ENCODE data around the gene NACC2.

NACC2 gene

DNA sequence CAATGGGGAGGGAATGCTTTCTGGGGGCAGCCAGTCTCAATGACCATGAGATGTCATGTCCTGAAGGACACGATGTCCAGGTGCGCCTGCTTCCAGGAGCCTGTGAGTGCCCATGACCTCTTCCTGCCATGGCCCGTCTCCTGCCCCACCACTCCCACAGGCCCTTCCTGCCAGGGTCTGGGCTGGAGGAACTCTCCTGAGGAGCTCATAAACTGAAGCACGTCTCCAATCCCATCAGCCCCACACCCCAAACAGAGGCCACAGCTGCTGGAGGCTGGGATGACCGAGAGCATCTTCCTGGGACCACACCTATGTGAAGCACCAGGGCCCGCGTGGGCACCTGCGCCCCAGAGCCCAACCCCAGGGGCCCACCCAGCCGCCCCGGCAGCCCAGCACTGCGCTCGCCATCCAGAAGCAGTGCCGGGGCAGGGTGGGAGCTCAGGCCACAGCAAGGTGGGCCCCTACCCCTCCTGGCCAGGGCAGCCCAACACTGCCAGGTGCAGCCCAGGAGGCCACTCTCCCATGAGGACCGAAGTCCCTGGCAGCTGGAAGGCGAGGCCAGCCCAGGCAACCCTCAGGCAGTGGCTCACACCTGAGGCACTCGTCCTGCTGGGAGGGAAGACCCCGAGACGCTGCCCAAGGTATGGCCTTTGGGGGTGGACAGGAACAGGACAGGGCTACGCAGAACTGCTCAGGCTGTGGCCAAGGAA lies 80.0 kb downstream of the NACC2 start:
- H3K27ac ChIP-seq (ENCODE audit: low read depth, low read length) = no peak overlapping the region
- no peaks in the 10 kb centered on the region for H3K27me3 ChIP-seq (ENCODE audit: control insufficient read depth, insufficient read depth, low read length)
- H3K9ac ChIP-seq (ENCODE audit: low read length) = no peak overlapping the region
- H3K4me3 ChIP-seq (ENCODE audit: low read depth, low read length) = no peak overlapping the region
- H3K4me1 ChIP-seq (ENCODE audit: control insufficient read depth, insufficient read depth, low read length) = peaks cover 32% of the 10 kb centered on the region
- no peaks in the 10 kb centered on the region for H3K36me3 ChIP-seq (ENCODE audit: control insufficient read depth, insufficient read depth, low read length)
- no peaks in the 10 kb centered on the region for H3K9me3 ChIP-seq (ENCODE audit: control insufficient read depth, insufficient read depth, low read depth, low read length)

DNA sequence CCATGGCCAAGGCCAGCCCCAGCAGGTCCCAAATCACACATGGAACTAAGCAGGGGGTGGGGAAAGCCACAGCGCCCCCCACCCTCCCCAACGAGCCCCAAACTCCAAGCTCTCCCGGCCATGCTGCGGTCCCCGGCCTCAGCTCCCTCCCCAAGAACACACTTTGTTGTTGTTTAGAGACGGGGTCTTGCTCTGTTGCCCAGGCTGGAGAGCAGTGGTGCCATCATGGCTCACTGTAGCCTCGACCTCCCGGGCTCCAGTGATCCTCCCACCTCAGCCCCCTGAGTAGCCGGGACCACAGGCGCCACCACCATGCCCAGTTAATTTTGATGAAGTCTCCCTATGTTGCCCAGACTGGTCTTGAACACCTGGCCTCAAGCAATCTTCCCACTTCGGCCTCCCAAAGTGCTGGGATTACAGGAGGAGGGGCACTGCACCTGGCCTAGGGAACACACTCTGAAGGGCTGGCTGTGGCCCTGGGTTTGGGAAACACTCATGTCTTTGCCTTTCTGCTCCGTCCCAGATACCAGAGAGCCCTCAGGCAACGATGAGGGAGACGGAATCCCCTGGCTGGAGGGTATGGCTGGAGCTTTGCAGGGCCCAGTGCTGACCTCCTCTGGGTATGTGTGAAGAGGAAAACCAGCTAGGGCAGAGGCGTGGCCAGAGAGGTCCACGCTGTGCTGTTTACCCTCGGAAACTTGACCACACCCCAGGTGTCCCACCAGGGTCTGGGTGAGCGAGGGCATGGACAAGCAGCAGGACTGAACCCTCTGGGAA lies 80.8 kb downstream of the NACC2 start:
- Histone ChIP-seq H3K4me3 (ENCODE audit: low read depth, low read length) (no peak overlapping the region), H3K36me3 (ENCODE audit: control insufficient read depth, insufficient read depth, low read length) (no peaks in the 10 kb centered on the region), H3K9ac (ENCODE audit: low read length) (no peak overlapping the region), H3K27ac (ENCODE audit: low read depth, low read length) (no peak overlapping the region), H3K9me3 (ENCODE audit: control insufficient read depth, insufficient read depth, low read depth, low read length) (no peaks in the 10 kb centered on the region), H3K4me1 (ENCODE audit: control insufficient read depth, insufficient read depth, low read length) (peaks cover 38% of the 10 kb centered on the region), H3K27me3 (ENCODE audit: control insufficient read depth, insufficient read depth, low read length) (no peaks in the 10 kb centered on the region)

DNA sequence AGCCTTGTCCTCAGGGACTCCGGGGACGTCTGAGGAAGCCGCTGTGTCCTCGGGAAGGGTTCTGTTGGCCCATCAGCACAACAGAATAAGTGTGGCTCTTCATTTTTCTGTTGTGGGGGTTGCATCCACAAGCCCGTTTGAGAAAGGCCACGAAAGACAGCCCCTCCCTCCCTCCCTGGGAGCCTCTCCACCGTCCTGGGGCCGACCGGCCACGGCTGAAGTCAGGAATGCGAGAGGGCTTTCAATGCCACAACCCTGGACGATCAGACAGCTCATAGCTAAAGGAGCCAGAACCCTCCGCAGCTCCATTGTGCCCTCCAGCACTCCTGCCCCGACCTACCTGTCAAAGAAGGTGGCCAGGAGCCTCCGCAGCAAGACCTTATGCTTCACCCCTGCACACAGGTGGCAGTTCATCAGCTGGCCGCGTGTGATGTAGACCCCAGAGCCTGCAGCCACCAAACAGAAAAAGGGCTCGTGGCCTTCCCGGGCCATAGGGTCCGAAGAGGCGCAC lies 81.5 kb downstream of the NACC2 start:
- H3K9ac ChIP-seq (ENCODE audit: low read length) = no peak overlapping the region
- no peaks in the 10 kb centered on the region for H3K36me3 ChIP-seq (ENCODE audit: control insufficient read depth, insufficient read depth, low read length)
- no peaks in the 10 kb centered on the region for H3K9me3 ChIP-seq (ENCODE audit: control insufficient read depth, insufficient read depth, low read depth, low read length)
- no peaks in the 10 kb centered on the region for H3K27me3 ChIP-seq (ENCODE audit: control insufficient read depth, insufficient read depth, low read length)
- H3K27ac ChIP-seq (ENCODE audit: low read depth, low read length) = no peak overlapping the region
- H3K4me3 ChIP-seq (ENCODE audit: low read depth, low read length) = no peak overlapping the region
- H3K4me1 ChIP-seq (ENCODE audit: control insufficient read depth, insufficient read depth, low read length) = peaks cover 40% of the 10 kb centered on the region

DNA sequence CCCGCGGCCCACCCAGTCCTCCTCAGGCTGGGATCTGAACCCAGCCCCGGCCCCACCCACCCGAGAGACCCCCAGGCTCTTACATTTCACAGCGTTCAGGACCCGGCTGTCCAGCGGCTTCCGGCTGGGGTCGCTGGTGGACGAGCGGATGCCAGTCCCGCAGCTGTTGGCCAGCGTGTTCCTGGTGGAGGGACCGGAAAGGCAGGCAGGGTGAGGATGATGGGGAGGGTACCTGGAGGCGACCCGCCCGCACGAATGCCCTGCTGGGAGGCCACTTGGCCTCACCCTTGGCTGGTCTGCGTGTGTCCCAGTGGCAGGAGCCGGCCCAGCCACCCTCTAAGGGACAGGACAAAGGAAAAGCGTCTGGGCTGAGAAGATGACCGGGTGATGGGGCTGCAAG lies 82.0 kb downstream of the NACC2 start:
- Histone ChIP-seq H3K27me3 (ENCODE audit: control insufficient read depth, insufficient read depth, low read length) (no peaks in the 10 kb centered on the region), H3K27ac (ENCODE audit: low read depth, low read length) (no peak overlapping the region), H3K4me1 (ENCODE audit: control insufficient read depth, insufficient read depth, low read length) (peaks cover 44% of the 10 kb centered on the region), H3K36me3 (ENCODE audit: control insufficient read depth, insufficient read depth, low read length) (no peaks in the 10 kb centered on the region), H3K9me3 (ENCODE audit: control insufficient read depth, insufficient read depth, low read depth, low read length) (no peaks in the 10 kb centered on the region), H3K4me3 (ENCODE audit: low read depth, low read length) (no peak overlapping the region), H3K9ac (ENCODE audit: low read length) (no peak overlapping the region)

DNA sequence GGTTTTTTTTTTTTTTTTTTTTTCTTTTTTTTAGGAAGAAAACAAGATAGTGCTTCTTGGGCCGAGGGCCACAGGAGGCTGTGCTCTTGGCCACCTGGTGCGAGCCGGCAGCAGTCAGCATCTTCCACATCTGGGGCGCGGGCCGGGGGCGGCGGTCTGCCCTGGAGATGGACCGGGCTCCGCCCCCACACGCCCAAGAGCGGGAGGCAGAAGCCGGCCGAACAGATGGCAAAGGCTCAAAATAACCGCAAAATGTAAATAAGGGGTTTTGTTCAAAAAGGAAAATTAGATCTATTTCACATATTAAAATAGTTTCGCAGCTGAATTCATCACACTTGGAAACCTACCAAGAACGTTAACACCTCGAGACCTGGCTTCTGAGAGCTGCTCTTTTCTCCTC lies 82.4 kb downstream of the NACC2 start:
- no peak overlapping the region for H3K27ac ChIP-seq (ENCODE audit: low read depth, low read length)
- peaks cover 49% of the 10 kb centered on the region for H3K4me1 ChIP-seq (ENCODE audit: control insufficient read depth, insufficient read depth, low read length)
- H3K4me3 ChIP-seq (ENCODE audit: low read depth, low read length) = no peak overlapping the region
- no peaks in the 10 kb centered on the region for H3K36me3 ChIP-seq (ENCODE audit: control insufficient read depth, insufficient read depth, low read length)
- no peaks in the 10 kb centered on the region for H3K27me3 ChIP-seq (ENCODE audit: control insufficient read depth, insufficient read depth, low read length)
- no peak overlapping the region for H3K9ac ChIP-seq (ENCODE audit: low read length)
- no peaks in the 10 kb centered on the region for H3K9me3 ChIP-seq (ENCODE audit: control insufficient read depth, insufficient read depth, low read depth, low read length)

DNA sequence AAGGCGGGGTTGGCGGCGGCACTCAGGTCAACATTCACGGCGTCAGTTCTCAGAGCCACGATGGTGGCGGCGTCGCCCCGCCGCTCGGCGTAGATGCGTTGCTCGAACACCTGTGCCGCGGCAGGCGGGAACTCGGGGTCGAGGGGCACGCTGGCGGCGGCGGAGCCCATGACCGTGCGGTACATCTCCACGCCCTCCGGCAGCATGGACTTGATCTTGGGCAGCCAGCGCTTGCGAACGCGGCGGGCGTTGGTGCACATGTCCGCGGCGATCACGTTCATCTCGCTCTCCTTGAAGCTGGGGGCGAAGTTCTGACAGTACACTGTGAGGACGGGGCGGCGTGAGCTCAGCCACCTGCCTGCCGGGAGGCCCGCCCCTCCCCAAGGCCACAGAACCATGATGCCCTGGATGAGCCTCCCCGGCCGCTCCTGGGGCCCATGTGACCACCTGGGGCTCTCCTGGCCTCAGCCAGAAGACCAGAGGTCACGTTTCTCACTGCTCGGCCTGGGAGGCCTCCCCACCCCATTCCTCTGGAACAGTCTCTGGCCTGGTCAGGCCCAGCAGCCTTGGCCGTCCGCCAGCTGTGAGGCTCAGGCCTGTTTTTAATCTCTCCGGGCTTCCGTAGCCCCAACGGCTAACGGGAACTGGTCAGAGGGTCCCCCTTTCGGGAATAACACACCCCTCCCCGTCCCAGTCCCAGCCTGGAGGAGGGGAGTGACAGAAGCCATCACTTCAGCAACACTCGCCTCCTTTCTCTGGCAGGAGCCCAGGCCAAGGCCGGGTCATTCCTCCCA lies 83.2 kb downstream of the NACC2 start:
- no peak overlapping the region for H3K9ac ChIP-seq (ENCODE audit: low read length)
- no peaks in the 10 kb centered on the region for H3K27me3 ChIP-seq (ENCODE audit: control insufficient read depth, insufficient read depth, low read length)
- no peak overlapping the region for H3K4me3 ChIP-seq (ENCODE audit: low read depth, low read length)
- peaks cover 54% of the 10 kb centered on the region for H3K4me1 ChIP-seq (ENCODE audit: control insufficient read depth, insufficient read depth, low read length)
- no peaks in the 10 kb centered on the region for H3K9me3 ChIP-seq (ENCODE audit: control insufficient read depth, insufficient read depth, low read depth, low read length)
- H3K36me3 ChIP-seq (ENCODE audit: control insufficient read depth, insufficient read depth, low read length) = no peaks in the 10 kb centered on the region
- H3K27ac ChIP-seq (ENCODE audit: low read depth, low read length) = 0 out of 2 replicates have a peak overlapping the region, but pooled peaks have one; percentile 14

DNA sequence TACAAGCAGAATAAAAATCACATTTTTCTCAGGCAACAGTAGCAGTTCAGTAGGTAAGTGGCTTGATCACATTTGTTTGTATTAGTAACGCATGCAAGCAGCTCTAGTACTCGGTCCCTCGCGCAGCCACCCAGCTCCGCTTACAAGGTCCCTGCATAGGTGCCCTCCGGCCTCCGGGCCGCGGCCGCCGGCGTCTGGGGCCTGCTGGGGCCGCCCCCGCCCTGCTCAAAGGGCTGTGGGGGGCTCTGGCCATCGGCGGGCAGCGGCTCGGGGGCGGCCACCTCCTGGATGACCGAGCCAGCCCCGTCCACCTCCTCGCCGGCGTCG lies 83.8 kb downstream of the NACC2 start:
- H3K4me3 ChIP-seq (ENCODE audit: low read depth, low read length) = no peak overlapping the region
- no peak overlapping the region for H3K9ac ChIP-seq (ENCODE audit: low read length)
- no peaks in the 10 kb centered on the region for H3K9me3 ChIP-seq (ENCODE audit: control insufficient read depth, insufficient read depth, low read depth, low read length)
- 0 out of 2 replicates have a peak overlapping the region, but pooled peaks have one; percentile 14 for H3K27ac ChIP-seq (ENCODE audit: low read depth, low read length)
- H3K4me1 ChIP-seq (ENCODE audit: control insufficient read depth, insufficient read depth, low read length) = peaks cover 59% of the 10 kb centered on the region
- H3K27me3 ChIP-seq (ENCODE audit: control insufficient read depth, insufficient read depth, low read length) = no peaks in the 10 kb centered on the region
- no peaks in the 10 kb centered on the region for H3K36me3 ChIP-seq (ENCODE audit: control insufficient read depth, insufficient read depth, low read length)

DNA sequence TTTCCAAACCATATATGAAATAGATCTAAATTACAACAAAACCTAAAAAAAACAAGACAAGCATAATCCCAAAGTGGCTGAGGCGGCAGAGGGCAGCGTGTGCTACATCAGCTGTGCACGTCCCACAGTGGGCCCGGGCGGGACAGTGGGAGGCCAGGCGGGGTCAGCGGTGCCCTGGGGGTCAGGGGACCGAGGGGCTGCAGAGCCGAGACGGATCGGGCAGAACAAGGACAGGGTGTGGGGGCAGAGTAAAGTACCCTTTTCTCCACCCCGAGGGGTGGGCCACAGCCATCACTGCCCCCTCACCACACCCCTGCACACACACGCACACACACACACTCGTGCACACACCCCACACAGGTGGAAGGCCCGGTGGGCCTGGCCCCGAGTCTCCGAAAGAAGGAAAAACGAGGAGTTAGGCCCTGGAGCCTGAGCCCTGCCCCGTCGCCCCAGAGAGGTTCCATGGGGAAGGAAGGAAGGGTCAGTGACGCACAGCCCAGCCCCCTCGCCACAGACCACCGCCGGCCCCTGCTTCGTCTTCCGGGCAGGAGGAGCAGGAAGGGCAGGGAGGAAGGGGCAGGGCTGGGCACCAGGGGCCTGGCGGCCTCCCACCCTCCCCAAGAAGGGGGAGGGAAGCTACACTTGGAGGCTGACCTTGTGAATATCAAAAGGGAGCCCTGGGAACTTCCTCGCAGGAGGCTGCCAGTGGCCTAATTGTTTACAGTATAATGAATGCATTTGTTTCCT lies 84.3 kb downstream of the NACC2 start:
- Histone ChIP-seq H3K4me1 (ENCODE audit: control insufficient read depth, insufficient read depth, low read length) (peaks cover 63% of the 10 kb centered on the region), H3K9ac (ENCODE audit: low read length) (no peak overlapping the region)

DNA sequence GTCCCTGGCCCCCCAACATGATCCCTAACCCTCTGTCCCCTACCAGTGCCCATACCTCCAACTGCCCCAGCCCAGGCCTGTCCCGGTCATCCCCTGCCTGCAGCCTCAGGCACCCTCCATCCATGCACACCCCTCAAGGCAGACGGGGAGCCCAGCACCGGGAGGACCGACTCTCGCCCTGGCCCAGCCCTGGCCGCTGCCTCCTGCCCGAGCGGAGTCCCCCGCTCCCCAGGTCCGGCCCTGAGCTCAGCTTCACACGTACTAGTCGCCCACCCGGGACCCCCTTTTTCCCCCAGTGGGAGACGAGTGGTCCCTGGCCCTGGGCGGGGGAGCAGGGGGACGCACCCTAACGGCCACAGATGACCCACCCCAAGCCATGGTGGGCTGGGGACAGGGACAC lies 84.9 kb downstream of the NACC2 start:
- Histone ChIP-seq H3K4me1 (ENCODE audit: control insufficient read depth, insufficient read depth, low read length) (peaks cover 65% of the 10 kb centered on the region), H3K9ac (ENCODE audit: low read length) (no peak overlapping the region), H3K27ac (ENCODE audit: low read depth, low read length) (no peak overlapping the region), H3K36me3 (ENCODE audit: control insufficient read depth, insufficient read depth, low read length) (no peaks in the 10 kb centered on the region), H3K9me3 (ENCODE audit: control insufficient read depth, insufficient read depth, low read depth, low read length) (no peaks in the 10 kb centered on the region), H3K27me3 (ENCODE audit: control insufficient read depth, insufficient read depth, low read length) (no peaks in the 10 kb centered on the region), H3K4me3 (ENCODE audit: low read depth, low read length) (no peak overlapping the region)

More for the DNA sequence above, 84.3 kb downstream of the NACC2 start:
- no peaks in the 10 kb centered on the region for H3K27me3 ChIP-seq (ENCODE audit: control insufficient read depth, insufficient read depth, low read length)
- H3K9me3 ChIP-seq (ENCODE audit: control insufficient read depth, insufficient read depth, low read depth, low read length) = no peaks in the 10 kb centered on the region
- no peak overlapping the region for H3K4me3 ChIP-seq (ENCODE audit: low read depth, low read length)
- 0 out of 2 replicates have a peak overlapping the region, but pooled peaks have one; percentile 14 for H3K27ac ChIP-seq (ENCODE audit: low read depth, low read length)
- H3K36me3 ChIP-seq (ENCODE audit: control insufficient read depth, insufficient read depth, low read length) = no peaks in the 10 kb centered on the region

DNA sequence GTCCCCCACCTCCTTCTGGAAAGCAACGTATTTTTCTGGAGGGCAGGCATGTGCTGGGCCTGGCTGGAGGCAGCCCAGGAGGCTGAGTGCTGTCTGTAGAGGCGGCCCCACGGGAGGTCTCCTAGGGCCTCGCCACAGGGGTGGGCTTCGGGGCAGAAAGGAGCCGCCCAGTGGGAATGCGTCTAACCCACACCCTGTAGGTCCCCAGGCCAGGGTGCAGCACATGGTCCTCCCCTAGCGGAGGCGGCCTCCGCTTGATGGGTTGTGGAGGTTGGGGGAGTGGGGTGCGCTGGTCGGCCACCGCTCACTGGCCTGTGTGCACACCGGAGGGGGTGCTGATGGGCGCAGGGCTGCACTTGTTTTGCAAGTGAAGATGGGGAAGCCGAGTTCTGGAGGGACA lies 85.6 kb downstream of the NACC2 start:
- Histone ChIP-seq H3K27ac (ENCODE audit: low read depth, low read length) (no peak overlapping the region), H3K4me1 (ENCODE audit: control insufficient read depth, insufficient read depth, low read length) (peaks cover 70% of the 10 kb centered on the region), H3K4me3 (ENCODE audit: low read depth, low read length) (no peak overlapping the region), H3K27me3 (ENCODE audit: control insufficient read depth, insufficient read depth, low read length) (no peaks in the 10 kb centered on the region), H3K36me3 (ENCODE audit: control insufficient read depth, insufficient read depth, low read length) (no peaks in the 10 kb centered on the region), H3K9ac (ENCODE audit: low read length) (no peak overlapping the region), H3K9me3 (ENCODE audit: control insufficient read depth, insufficient read depth, low read depth, low read length) (no peaks in the 10 kb centered on the region)
